NCI-H1436 (cell line): ENCODE results near the gene ADARB1.
"Not testable (repeated sequence)": the region's sequence is repeated elsewhere in the genome, so short reads cannot be mapped to it uniquely, and the experiment has no call there.

ENCODE experiments used
- DNase-seq: peaks from one replicate; lab custom pipeline; 2025; lab: John Stamatoyannopoulos, UW

ADARB1 gene

GRCh38 chr21:45136500-45136899, 62.1 kb downstream of the ADARB1 start:
- no peak for DNase-seq

- peak; percentile 51 for DNase-seq
These were observed 62.7 kb downstream of the ADARB1 start for GRCh38 chr21:45136927-45137611.

- no peak for DNase-seq
These were observed 63.2 kb downstream of the ADARB1 start for GRCh38 chr21:45137612-45137937.

GRCh38 chr21:45138199-45139002, 64.0 kb downstream of the ADARB1 start:
- DNase-seq = no peak

GRCh38 chr21:45139003-45139360, 64.6 kb downstream of the ADARB1 start:
- not testable (repeated sequence) for DNase-seq

- no peak for DNase-seq
These were observed 65.1 kb downstream of the ADARB1 start for GRCh38 chr21:45139473-45139872.

GRCh38 chr21:45140346-45140940, 66.1 kb downstream of the ADARB1 start:
- DNase-seq = peak; percentile 65

GRCh38 chr21:45140944-45141343, 66.6 kb downstream of the ADARB1 start:
- DNase-seq = not testable (repeated sequence)

GRCh38 chr21:45141507-45141906, 67.1 kb downstream of the ADARB1 start:
- DNase-seq = no peak

GRCh38 chr21:45142469-45143308, 68.3 kb downstream of the ADARB1 start:
- DNase-seq = no peak

- no peak for DNase-seq
These were observed 69.5 kb downstream of the ADARB1 start for GRCh38 chr21:45143855-45144254.

GRCh38 chr21:45145146-45145545, 70.8 kb downstream of the ADARB1 start:
- no peak for DNase-seq

- DNase-seq = not testable (repeated sequence)
These were observed 71.5 kb downstream of the ADARB1 start for GRCh38 chr21:45145846-45146245.

- no peak for DNase-seq
These were observed 71.9 kb downstream of the ADARB1 start for GRCh38 chr21:45146306-45146705.

GRCh38 chr21:45146801-45147200, 72.4 kb downstream of the ADARB1 start:
- DNase-seq = no peak

- no peak for DNase-seq
These were observed 73.3 kb downstream of the ADARB1 start for GRCh38 chr21:45147473-45148315.

GRCh38 chr21:45148316-45148990, 74.1 kb downstream of the ADARB1 start:
- DNase-seq = no peak

- no peak for DNase-seq
These were observed 74.6 kb downstream of the ADARB1 start for GRCh38 chr21:45149021-45149420.

GRCh38 chr21:45150638-45151131, 76.3 kb downstream of the ADARB1 start:
- DNase-seq = no peak

GRCh38 chr21:45151445-45152160, 77.2 kb downstream of the ADARB1 start:
- peak; percentile 20 for DNase-seq
